Measurements from ENCODE around the gene COL24A1. TPM values are rescaled to one million over a fixed set of nuclear protein-coding genes. Genes with fewer than 3 reads are reported as not detected.

Gene COL24A1
- total and polyA plus RNA-seq, 3 donors from 2014 or later = 0.75 to 2.4 (median 1.8) TPM

GRCh38 chr1:86190873-86191272 lies 34.3 kb upstream of the COL24A1 start:
- TF ChIP-seq CTCF (IDR thresholded peaks at IDR 0.05) (no peak), POLR2A (IDR thresholded peaks at IDR 0.05) (no peak)
- Histone ChIP-seq H3K9me3 (no peaks in the 10 kb centered on the region), H3K27me3 (no peaks in the 10 kb centered on the region), H3K27ac (no peak overlapping the region), H3K4me3 (no peak overlapping the region), H3K4me1 (no peaks in the 10 kb centered on the region), H3K36me3 (ENCODE audit: low read depth, missing control alignments) (no peaks in the 10 kb centered on the region)
- no peak for DNase-seq
- 89 to 94% methylated on average over 1 of the region's 1 CpG for WGBS, 2 donors
- intact Hi-C loops (cut with DNase I; ENCODE audit: low total_unique reads) = no loop called here

DNA sequence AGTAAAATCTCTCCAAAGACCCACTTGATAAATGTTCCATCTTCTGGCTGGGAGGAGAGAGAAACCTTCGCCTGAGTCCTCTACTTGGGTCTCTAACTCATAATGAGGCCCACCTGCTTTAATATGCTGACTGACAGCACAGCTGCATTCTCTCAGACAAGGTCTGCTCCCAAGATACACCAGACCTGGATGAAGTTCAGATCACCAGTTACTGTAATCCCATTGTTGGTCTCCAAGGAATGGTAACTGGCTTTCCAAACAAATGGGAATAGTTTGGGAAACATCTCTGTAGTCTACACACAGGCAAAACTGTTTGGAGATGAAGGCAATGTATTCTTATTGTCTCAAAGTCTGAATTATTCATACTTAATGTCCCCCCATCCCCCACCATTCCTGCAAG lies 27.9 kb upstream of the COL24A1 start:
- intact Hi-C loops (cut with DNase I; ENCODE audit: low total_unique reads) = no loop called here
- Histone ChIP-seq H3K27me3 (no peaks in the 10 kb centered on the region), H3K27ac (no peak overlapping the region), H3K9me3 (no peaks in the 10 kb centered on the region), H3K36me3 (ENCODE audit: low read depth, missing control alignments) (no peaks in the 10 kb centered on the region), H3K4me1 (no peaks in the 10 kb centered on the region), H3K4me3 (no peak overlapping the region)
- WGBS, 2 donors = 45 to 50% methylated on average over 1 of the region's 1 CpG
- DNase-seq = no peak
- TF ChIP-seq CTCF (IDR thresholded peaks at IDR 0.05) = no peak
- TF ChIP-seq POLR2A (IDR thresholded peaks at IDR 0.05) = no peak

DNA sequence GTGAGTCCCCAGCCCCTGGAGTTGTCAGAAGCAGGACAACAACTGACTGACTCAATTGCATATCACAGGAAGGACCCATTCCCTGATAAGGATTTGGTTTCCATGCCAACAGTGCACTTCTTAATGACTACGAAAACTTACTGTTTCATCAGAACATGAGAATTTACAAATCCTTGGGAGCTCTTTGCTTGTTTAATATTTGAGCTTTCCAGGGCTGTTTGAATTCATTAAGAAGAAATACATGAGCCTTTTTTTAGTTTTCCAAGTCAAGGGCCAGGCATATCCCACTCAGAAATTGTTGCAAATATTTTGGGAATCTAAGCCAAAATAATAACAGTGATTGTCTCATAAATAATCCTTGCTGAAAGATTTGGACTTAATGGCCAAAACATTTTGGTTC lies 27.2 kb upstream of the COL24A1 start:
- DNase-seq = no peak
- Histone ChIP-seq H3K9me3 (no peaks in the 10 kb centered on the region), H3K27ac (no peak overlapping the region), H3K36me3 (ENCODE audit: low read depth, missing control alignments) (no peaks in the 10 kb centered on the region), H3K27me3 (no peaks in the 10 kb centered on the region), H3K4me3 (no peak overlapping the region), H3K4me1 (no peaks in the 10 kb centered on the region)
- no peak for TF ChIP-seq POLR2A (IDR thresholded peaks at IDR 0.05)
- TF ChIP-seq CTCF (IDR thresholded peaks at IDR 0.05) = no peak
- 26 to 36% methylated on average over 1 of the region's 1 CpG for WGBS, 2 donors
- intact Hi-C loops (cut with DNase I; ENCODE audit: low total_unique reads) = no loop called here

DNA sequence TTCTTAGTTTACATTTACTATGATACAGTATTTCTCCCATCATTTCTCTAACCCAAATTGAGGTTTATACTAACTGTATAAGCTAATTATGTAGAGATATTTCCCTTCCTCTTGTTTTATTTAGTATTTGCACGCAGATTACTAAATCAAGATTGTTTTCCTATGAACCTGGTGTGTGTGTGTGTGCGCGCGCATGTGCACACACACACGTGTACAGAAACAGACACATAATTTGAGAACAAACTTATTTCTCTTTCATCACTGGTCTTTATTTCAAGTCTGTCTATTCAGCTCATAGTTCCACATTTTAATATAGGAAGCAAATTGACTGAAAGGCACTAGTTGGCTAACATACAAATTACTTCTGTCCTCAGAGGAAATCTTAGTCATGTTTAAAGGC lies 19.7 kb upstream of the COL24A1 start:
- Histone ChIP-seq H3K4me1 (no peaks in the 10 kb centered on the region), H3K27ac (no peak overlapping the region), H3K36me3 (ENCODE audit: low read depth, missing control alignments) (no peaks in the 10 kb centered on the region), H3K27me3 (no peaks in the 10 kb centered on the region), H3K9me3 (no peaks in the 10 kb centered on the region), H3K4me3 (no peak overlapping the region)
- intact Hi-C loops (cut with DNase I; ENCODE audit: low total_unique reads) = no loop called here
- TF ChIP-seq CTCF (IDR thresholded peaks at IDR 0.05) = no peak
- no peak for TF ChIP-seq POLR2A (IDR thresholded peaks at IDR 0.05)
- 74 to 83% methylated on average over 5 of the region's 5 CpGs for WGBS, 2 donors
- DNase-seq = no peak

GRCh38 chr1:86175756-86176155 lies 19.2 kb upstream of the COL24A1 start:
- DNase-seq = no peak
- Histone ChIP-seq H3K36me3 (ENCODE audit: low read depth, missing control alignments) (no peaks in the 10 kb centered on the region), H3K27me3 (no peaks in the 10 kb centered on the region), H3K9me3 (no peaks in the 10 kb centered on the region), H3K27ac (no peak overlapping the region), H3K4me3 (no peak overlapping the region), H3K4me1 (no peaks in the 10 kb centered on the region)
- WGBS, 2 donors = 59 to 71% methylated on average over 5 of the region's 5 CpGs
- intact Hi-C loops (cut with DNase I; ENCODE audit: low total_unique reads) = no loop called here
- TF ChIP-seq POLR2A (IDR thresholded peaks at IDR 0.05) (no peak), CTCF (IDR thresholded peaks at IDR 0.05) (no peak)
